Natural killer cell (primary cell): ENCODE results near the gene RAPGEF3. TPM values are rescaled to one million over a fixed set of nuclear protein-coding genes. Genes with fewer than 3 reads are reported as not detected.

Experiments used
- ATAC-seq, 3 donors: fragments of 150-1000 bp in 2 of 3; fragments of 200-7000 bp in 1 of 3; cut with Tn5 transposase; 1 replicate in 1 of 3; 2 replicates in 2 of 3; pipeline ENCODE4 v1.10.0; 2021; ENCODE audit warnings: mild to moderate bottlenecking in 2 of 3, moderate library complexity in 2 of 3
- DNase-seq, 2 donors: peaks; one replicate each; pipeline versions ENCODE4 v3.0.0 to v3.0.0-alpha.2; 2013 to 2021; ENCODE audit warnings: mixed read lengths in 1 of 2
- H3K27ac ChIP-seq: one replicate; pipeline ENCODE4 v1.5.1; 2013; ENCODE audit warnings: mild to moderate bottlenecking, low read length
- H3K27me3 ChIP-seq: one replicate; pipeline ENCODE4 v1.6.1; 2013; ENCODE audit warnings: low read length; ENCODE audit not compliant: control insufficient read depth, insufficient read depth
- H3K36me3 ChIP-seq: one replicate; pipeline ENCODE4 v1.6.1; 2013; ENCODE audit warnings: low read length; ENCODE audit not compliant: control insufficient read depth, insufficient read depth
- H3K4me1 ChIP-seq: one replicate; pipeline ENCODE4 v1.6.1; 2013; ENCODE audit warnings: low read length; ENCODE audit not compliant: control insufficient read depth, insufficient read depth
- H3K4me3 ChIP-seq: one replicate; pipeline ENCODE4 v1.5.1; 2013; ENCODE audit warnings: low read length
- H3K9me3 ChIP-seq: one replicate; pipeline ENCODE4 v1.6.1; 2013; ENCODE audit warnings: low read length; ENCODE audit not compliant: control insufficient read depth, insufficient read depth
- H3K27ac Mint-ChIP-seq, 2 donors: one replicate each; pipeline ENCODE4 v1.8.0; 2022; ENCODE audit warnings: mild to moderate bottlenecking in 2 of 2, mixed read lengths in 2 of 2, moderate library complexity in 1 of 2
- H3K27me3 Mint-ChIP-seq, 2 donors: one replicate each; pipeline ENCODE4 v1.8.0; 2022; ENCODE audit warnings: low read depth in 2 of 2, mixed read lengths in 2 of 2
- H3K36me3 Mint-ChIP-seq: one replicate; pipeline ENCODE4 v1.8.0; 2022; ENCODE audit warnings: mixed read lengths
- H3K4me1 Mint-ChIP-seq, 2 donors: one replicate each; pipeline ENCODE4 v1.8.0; 2022; ENCODE audit warnings: mixed read lengths in 2 of 2
- H3K4me3 Mint-ChIP-seq: one replicate; pipeline ENCODE4 v1.8.0; 2022; ENCODE audit warnings: mild to moderate bottlenecking, moderate library complexity, mixed read lengths
- H3K9me3 Mint-ChIP-seq, 2 donors: one replicate each; pipeline ENCODE4 v1.8.0; 2022; ENCODE audit warnings: mixed read lengths in 2 of 2
- CTCF ChIP-seq: fragments of 200-600 bp; IDR thresholded peaks from one replicate; pipeline ENCODE4 v1.8.0; 2022; ENCODE audit warnings: antibody characterized with exemption
- WGBS: methylation state at CpG from one replicate; pipeline ENCODE4 v1.1.7; 2013; ENCODE audit warnings: missing lambda C conversion rate; ENCODE audit not compliant: insufficient coverage; 5-methylcytosine and 5-hydroxymethylcytosine counted together
- intact Hi-C: fragments of 100-400 bp; cut with micrococcal nuclease; formaldehyde crosslinking; loops from one replicate; pipeline ENCODE4 v1.14.2; 2022
- total RNA-seq, 4 donors: library from RNA; stranded (reverse); fragments of 120-200 nt in 1 of 4; gene quantifications; one replicate each; pipeline versions ENCODE4 v1.2.3 to v1.2.4, GENCODE V29; 2013 to 2022

The RAPGEF3 gene
- total RNA-seq, 3 donors from 2014 or later (not counting 1 experiment from before 2014, with no cell fraction given) = 0.23 to 0.73 (median 0.49) TPM

DNA sequence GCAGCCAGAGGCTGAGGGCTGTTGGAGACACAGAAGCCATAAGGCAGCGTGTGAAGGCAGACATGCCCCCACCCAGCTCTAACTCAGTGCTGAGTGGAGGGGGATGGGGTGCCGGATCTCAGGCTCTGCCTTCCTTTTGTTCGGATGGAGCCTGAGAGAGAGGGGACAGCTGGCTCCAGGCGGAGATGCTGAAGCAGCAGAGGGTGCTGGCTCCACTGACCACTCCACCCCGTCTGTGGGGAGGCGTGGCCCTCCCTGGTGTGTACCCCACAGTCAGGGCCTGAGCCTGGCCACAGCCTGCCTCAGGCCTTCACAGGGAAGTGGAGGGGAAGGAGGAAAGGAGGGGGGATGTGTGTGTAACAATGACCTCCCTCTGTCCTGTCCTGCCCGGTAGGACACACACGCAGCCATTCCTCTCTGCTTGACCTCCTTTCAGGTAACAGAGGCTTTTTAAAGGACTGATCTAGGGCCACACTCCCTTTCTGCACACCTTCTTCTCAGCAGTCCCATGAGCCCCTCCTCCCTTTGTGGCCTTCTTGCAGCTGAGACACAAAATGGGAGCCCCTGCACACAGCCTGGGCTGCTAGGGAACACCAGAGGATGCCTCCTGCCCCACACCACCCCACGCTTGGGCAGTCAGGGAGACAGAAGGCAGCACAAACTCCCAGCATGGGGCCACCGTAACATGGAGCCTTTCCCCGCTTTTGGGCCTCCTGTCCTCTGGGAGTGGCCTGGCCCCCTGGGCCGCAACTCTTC is 23.8 kb downstream of the RAPGEF3 start:
- Mint-ChIP-seq H3K4me1 (peaks cover 6 to 10% of the 10 kb centered on the region in 2 donors), H3K27ac (peak overlapping the region in 1 of 2 donors; percentile 48), H3K27me3 (peaks cover 0 to 4% of the 10 kb centered on the region in 2 donors), H3K9me3 (no peaks in the 10 kb centered on the region), H3K4me3 (no peak overlapping the region), H3K36me3 (no peaks in the 10 kb centered on the region)
- Histone ChIP-seq H3K36me3 (no peaks in the 10 kb centered on the region), H3K27me3 (no peaks in the 10 kb centered on the region), H3K9me3 (no peaks in the 10 kb centered on the region), H3K4me3 (no peak overlapping the region), H3K4me1 (peaks cover 5% of the 10 kb centered on the region), H3K27ac (no peak overlapping the region)
- no peak for TF ChIP-seq CTCF
- WGBS = 94% methylated on average over 12 of the region's 12 CpGs
- no peak for ATAC-seq
- intact Hi-C loops = no loop called here
- no peak for DNase-seq

DNA sequence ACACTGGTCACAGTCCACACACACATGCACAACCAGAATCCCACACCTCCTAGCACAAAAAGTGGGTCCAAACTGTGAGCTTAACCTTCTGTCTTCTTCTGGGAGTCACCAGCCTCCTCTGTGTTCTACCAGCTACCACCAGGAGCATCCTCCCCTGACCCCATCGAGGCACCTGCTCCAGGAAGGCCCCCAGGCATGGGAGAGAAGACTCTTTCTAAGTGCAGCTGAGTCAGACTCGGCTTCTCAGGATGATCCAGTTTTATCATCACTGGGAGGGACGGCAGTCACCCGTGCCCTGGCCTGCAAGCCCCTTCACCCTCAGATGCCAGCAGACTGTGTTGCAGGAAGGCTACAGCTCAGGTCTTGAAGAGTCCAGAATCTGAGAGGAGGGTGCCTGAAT is 25.5 kb downstream of the RAPGEF3 start:
- H3K4me1 Mint-ChIP-seq = peaks cover 0 to 4% of the 10 kb centered on the region in 2 donors
- H3K27me3 Mint-ChIP-seq = no peaks in the 10 kb centered on the region
- WGBS = 88% methylated on average over 4 of the region's 4 CpGs
- H3K9me3 Mint-ChIP-seq = no peaks in the 10 kb centered on the region
- no peaks in the 10 kb centered on the region for H3K9me3 ChIP-seq
- no peak overlapping the region for H3K27ac Mint-ChIP-seq
- TF ChIP-seq CTCF = no peak
- intact Hi-C loops = no loop called here
- no peak overlapping the region for H3K27ac ChIP-seq
- H3K27me3 ChIP-seq = no peaks in the 10 kb centered on the region
- DNase-seq (no peak), ATAC-seq (no peak)
- H3K4me1 ChIP-seq = no peaks in the 10 kb centered on the region
- H3K36me3 Mint-ChIP-seq = no peaks in the 10 kb centered on the region
- no peak overlapping the region for H3K4me3 Mint-ChIP-seq
- no peak overlapping the region for H3K4me3 ChIP-seq
- H3K36me3 ChIP-seq = no peaks in the 10 kb centered on the region

DNA sequence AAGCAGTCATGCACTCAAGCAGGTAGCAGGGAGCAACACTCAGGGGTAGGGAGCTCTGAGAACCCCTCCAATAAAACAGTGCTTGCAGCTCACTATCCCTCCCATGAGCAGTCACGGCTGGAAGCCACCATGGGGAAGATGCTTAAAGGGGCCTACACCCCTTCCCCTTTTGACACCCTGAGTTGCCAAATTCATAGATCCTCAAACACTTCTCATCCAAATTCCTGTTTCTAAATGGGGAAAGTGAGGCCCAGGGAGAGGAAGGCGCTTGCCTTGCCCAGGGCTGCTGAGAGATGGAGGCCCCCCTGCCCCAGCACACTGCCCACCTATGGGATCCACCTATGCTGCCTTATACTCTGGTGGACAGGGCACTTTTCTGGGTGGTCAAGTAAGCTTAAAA is 26.2 kb downstream of the RAPGEF3 start:
- Mint-ChIP-seq H3K36me3 (no peaks in the 10 kb centered on the region), H3K9me3 (no peaks in the 10 kb centered on the region), H3K4me1 (peaks cover 0 to 4% of the 10 kb centered on the region in 2 donors), H3K27ac (no peak overlapping the region), H3K27me3 (no peaks in the 10 kb centered on the region), H3K4me3 (no peak overlapping the region)
- TF ChIP-seq CTCF = no peak
- Histone ChIP-seq H3K4me3 (no peak overlapping the region), H3K4me1 (no peaks in the 10 kb centered on the region), H3K27ac (no peak overlapping the region), H3K27me3 (no peaks in the 10 kb centered on the region), H3K9me3 (no peaks in the 10 kb centered on the region), H3K36me3 (no peaks in the 10 kb centered on the region)
- 71% methylated on average over 2 of the region's 2 CpGs for WGBS
- intact Hi-C loops = no loop called here
- ATAC-seq (no peak), DNase-seq (no peak)

- H3K4me3 Mint-ChIP-seq = no peak overlapping the region
- Histone ChIP-seq H3K4me3 (no peak overlapping the region), H3K27ac (no peak overlapping the region), H3K36me3 (no peaks in the 10 kb centered on the region), H3K27me3 (no peaks in the 10 kb centered on the region), H3K4me1 (no peaks in the 10 kb centered on the region), H3K9me3 (no peaks in the 10 kb centered on the region)
- no peak for DNase-seq
- 88% methylated on average over 5 of the region's 5 CpGs for WGBS
- no peaks in the 10 kb centered on the region for H3K36me3 Mint-ChIP-seq
- H3K9me3 Mint-ChIP-seq = no peaks in the 10 kb centered on the region
- no peaks in the 10 kb centered on the region for H3K27me3 Mint-ChIP-seq
- no peak for TF ChIP-seq CTCF
- intact Hi-C loops = no loop called here
- ATAC-seq = no peak
- H3K27ac Mint-ChIP-seq = no peak overlapping the region
- H3K4me1 Mint-ChIP-seq = peaks cover 0 to 4% of the 10 kb centered on the region in 2 donors
Observed at GRCh38 chr12:47731723-47732122, 27.0 kb downstream of the RAPGEF3 start.
